Esophagus muscularis mucosa (tissue), 4 donors: ENCODE measurements around the gene PDK2. TPM values are rescaled to one million over a fixed set of nuclear protein-coding genes. Genes with fewer than 3 reads are reported as not detected.

Experiments
- DNase-seq: peaks from one replicate; pipeline ENCODE4 v3.0.0-alpha.2; 2017; ENCODE audit errors: extremely low spot score
- H3K27ac ChIP-seq, 4 donors: fragments of 200-600 bp; sonication (generic); replicated peaks in 1 of 4; 1 replicate in 3 of 4; 2 replicates in 1 of 4; pipeline ENCODE4 v1.5.1; 2016 to 2019; ENCODE audit warnings: mild to moderate bottlenecking in 1 of 4
- H3K27me3 ChIP-seq, 4 donors: fragments of 200-600 bp; sonication (generic); one replicate each; pipeline versions ENCODE4 v1.5.1 to v1.6.0; 2016 to 2019
- H3K36me3 ChIP-seq, 4 donors: fragments of 200-600 bp; sonication (generic); one replicate each; pipeline ENCODE4 v1.5.1; 2016 to 2019
- H3K4me1 ChIP-seq, 4 donors: fragments of 200-600 bp; sonication (generic); one replicate each; pipeline ENCODE4 v1.5.1; 2016 to 2019
- H3K4me3 ChIP-seq, 4 donors: fragments of 200-600 bp; sonication (generic); 1 replicate in 2 of 4; 2 replicates in 2 of 4; pipeline ENCODE4 v1.5.1; 2016 to 2019; ENCODE audit warnings: mild to moderate bottlenecking in 4 of 4, moderate library complexity in 1 of 4
- H3K9me3 ChIP-seq, 4 donors: fragments of 200-600 bp; sonication (generic); 1 replicate in 3 of 4; 2 replicates in 1 of 4; pipeline ENCODE4 v1.5.1; 2016 to 2019
- CTCF ChIP-seq, 3 experiments: fragments of 200-600 bp in 2 of 3; fragments of 450-650 bp in 1 of 3; sonication (generic) in 2 of 3; IDR thresholded peaks; one replicate each; pipeline ENCODE4 v1.5.1; 2017 to 2019; ENCODE audit warnings: antibody characterized with exemption in 3 of 3, mild to moderate bottlenecking in 2 of 3, moderate library complexity in 1 of 3
- EP300 ChIP-seq: sonication (generic); formaldehyde crosslinking; IDR thresholded peaks from one replicate; pipeline ENCODE4 v1.6.1; 2017; ENCODE audit warnings: antibody characterized with exemption
- POLR2A ChIP-seq: fragments of 450-650 bp; IDR thresholded peaks from one replicate; pipeline ENCODE4 v1.6.1; 2017; ENCODE audit warnings: antibody characterized with exemption, moderate library complexity, mild to moderate bottlenecking, low read depth
- POLR2AphosphoS5 ChIP-seq, 2 donors: sonication (generic); formaldehyde crosslinking; IDR thresholded peaks; one replicate each; pipeline ENCODE4 v1.6.1; 2017; ENCODE audit warnings: antibody characterized with exemption in 2 of 2
- WGBS: methylation state at CpG from one replicate; pipeline ENCODE4 v1.1.5; 2018; 5-methylcytosine and 5-hydroxymethylcytosine counted together
- intact Hi-C: fragments of 100-400 bp; cut with DNase I; formaldehyde crosslinking; loops from one replicate; pipeline ENCODE4 v1.15.1; 2023
- total RNA-seq, 4 donors: library from RNA; depleted of rRNA; stranded (reverse); fragments of >200 nt; gene quantifications; one replicate each; pipeline versions ENCODE4 v1.1.0 to v1.2.1, GENCODE V29; 2016

Gene PDK2
- total RNA-seq, 4 donors from 2014 or later = 31.6 to 118 (median 61.4) TPM

GRCh38 chr17:50078430-50078829 is 16.7 kb upstream of the PDK2 start:
- Histone ChIP-seq H3K27me3 (no peaks in the 10 kb centered on the region), H3K27ac (no peak overlapping the region), H3K36me3 (peaks cover 50 to 96% (median 87%) of the 10 kb centered on the region in 4 donors), H3K9me3 (no peaks in the 10 kb centered on the region), H3K4me1 (peaks cover 0 to 11% (median 8%) of the 10 kb centered on the region in 4 donors), H3K4me3 (no peak overlapping the region)
- DNase-seq = no peak
- WGBS = 91% methylated on average over 4 of the region's 4 CpGs
- intact Hi-C loops = no loop called here
- TF ChIP-seq CTCF (IDR thresholded peaks at IDR 0.05) = no peak
- TF ChIP-seq POLR2AphosphoS5 (IDR thresholded peaks at IDR 0.05) = no peak
- no peak for TF ChIP-seq POLR2A
- no peak for TF ChIP-seq EP300

GRCh38 chr17:50079334-50080095 is 15.6 kb upstream of the PDK2 start:
- Histone ChIP-seq H3K36me3 (peaks cover 46 to 86% (median 76%) of the 10 kb centered on the region in 4 donors), H3K27me3 (no peaks in the 10 kb centered on the region), H3K27ac (peak overlapping the region in 2 of 4 donors; percentile 22 to 23), H3K4me1 (peaks cover 0 to 11% (median 8%) of the 10 kb centered on the region in 4 donors), H3K4me3 (no peak overlapping the region), H3K9me3 (no peaks in the 10 kb centered on the region)
- intact Hi-C loops = no loop called here
- TF ChIP-seq CTCF (IDR thresholded peaks at IDR 0.05) = peak in 2 of 3 experiments; percentile 37 to 56
- TF ChIP-seq EP300 = no peak
- WGBS = 76% methylated on average over 11 of the region's 12 CpGs
- no peak for DNase-seq

- Histone ChIP-seq H3K4me3 (no peak overlapping the region), H3K4me1 (peaks cover 0 to 11% (median 8%) of the 10 kb centered on the region in 4 donors), H3K36me3 (peaks cover 45 to 86% (median 71%) of the 10 kb centered on the region in 4 donors), H3K27ac (peak overlapping the region in 2 of 4 donors; percentile 22 to 23), H3K27me3 (no peaks in the 10 kb centered on the region), H3K9me3 (no peaks in the 10 kb centered on the region)
- intact Hi-C loops = no loop called here
- DNase-seq = no peak
- 91% methylated on average over 9 of the region's 11 CpGs for WGBS
- no peak for TF ChIP-seq CTCF (IDR thresholded peaks at IDR 0.05)
- no peak for TF ChIP-seq POLR2AphosphoS5 (IDR thresholded peaks at IDR 0.05)
- no peak for TF ChIP-seq POLR2A
- no peak for TF ChIP-seq EP300
Measured at GRCh38 chr17:50080096-50080480, 15.1 kb upstream of the PDK2 start.

GRCh38 chr17:50080827-50081226 is 14.3 kb upstream of the PDK2 start:
- Histone ChIP-seq H3K4me1 (peaks cover 0 to 11% (median 8%) of the 10 kb centered on the region in 4 donors), H3K4me3 (no peak overlapping the region), H3K27ac (no peak overlapping the region), H3K36me3 (peaks cover 39 to 79% (median 64%) of the 10 kb centered on the region in 4 donors), H3K9me3 (no peaks in the 10 kb centered on the region), H3K27me3 (no peaks in the 10 kb centered on the region)
- intact Hi-C loops = no loop called here
- 78% methylated on average over 7 of the region's 7 CpGs for WGBS
- DNase-seq = no peak
- TF ChIP-seq POLR2A (no peak), EP300 (no peak), CTCF (IDR thresholded peaks at IDR 0.05) (no peak), POLR2AphosphoS5 (IDR thresholded peaks at IDR 0.05) (no peak)

GRCh38 chr17:50081757-50082156 is 13.4 kb upstream of the PDK2 start:
- H3K9me3 ChIP-seq = no peaks in the 10 kb centered on the region
- peaks cover 32 to 69% (median 54%) of the 10 kb centered on the region in 4 donors for H3K36me3 ChIP-seq
- 79% methylated on average over 5 of the region's 5 CpGs for WGBS
- no peak overlapping the region for H3K4me3 ChIP-seq
- TF ChIP-seq POLR2A (no peak), EP300 (no peak)
- peaks cover 0 to 11% (median 8%) of the 10 kb centered on the region in 4 donors for H3K4me1 ChIP-seq
- H3K27me3 ChIP-seq = no peaks in the 10 kb centered on the region
- DNase-seq = no peak
- H3K27ac ChIP-seq = no peak overlapping the region
- intact Hi-C loops = no loop called here
